ENCODE data around the gene KIF1A.

KIF1A gene

GRCh38 chr2:240806006-240806405, 14.0 kb downstream of the KIF1A start:
- in situ Hi-C loops (cut with HindIII; ENCODE audit: low sequenced_read_pairs) = no loop called here

- in situ Hi-C loops (cut with HindIII; ENCODE audit: low sequenced_read_pairs) = no loop called here
Observed at GRCh38 chr2:240803191-240803590, 16.8 kb downstream of the KIF1A start.

GRCh38 chr2:240799033-240799820, 20.8 kb downstream of the KIF1A start:
- in situ Hi-C loops (cut with HindIII; ENCODE audit: low sequenced_read_pairs) = no loop called here

- in situ Hi-C loops (cut with HindIII; ENCODE audit: low sequenced_read_pairs) = no loop called here
Observed at GRCh38 chr2:240798327-240798905, 21.6 kb downstream of the KIF1A start.

- in situ Hi-C loops (cut with HindIII; ENCODE audit: low sequenced_read_pairs) = no loop called here
Observed at GRCh38 chr2:240797914-240798313, 22.1 kb downstream of the KIF1A start.

DNA sequence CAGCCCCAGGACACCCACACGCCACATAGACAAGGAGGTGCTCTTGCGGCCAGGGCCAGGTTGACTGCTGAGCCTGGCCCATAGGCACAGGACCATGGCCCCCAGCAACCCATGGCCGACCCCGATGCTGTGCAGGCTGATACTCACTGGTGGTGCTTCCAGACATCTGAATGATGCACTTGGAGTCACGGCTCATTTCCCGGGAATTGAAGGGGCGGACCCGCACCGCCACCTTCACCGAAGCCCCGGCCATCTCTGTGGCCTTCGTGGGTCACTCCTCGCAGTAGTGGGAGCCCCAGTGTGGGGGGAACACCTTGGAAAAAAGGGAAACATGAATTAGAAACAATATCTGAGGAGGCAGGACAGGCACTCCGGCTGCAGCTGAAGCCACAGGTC, 22.5 kb downstream of the KIF1A start:
- in situ Hi-C loops (cut with HindIII; ENCODE audit: low sequenced_read_pairs) = no loop called here

DNA sequence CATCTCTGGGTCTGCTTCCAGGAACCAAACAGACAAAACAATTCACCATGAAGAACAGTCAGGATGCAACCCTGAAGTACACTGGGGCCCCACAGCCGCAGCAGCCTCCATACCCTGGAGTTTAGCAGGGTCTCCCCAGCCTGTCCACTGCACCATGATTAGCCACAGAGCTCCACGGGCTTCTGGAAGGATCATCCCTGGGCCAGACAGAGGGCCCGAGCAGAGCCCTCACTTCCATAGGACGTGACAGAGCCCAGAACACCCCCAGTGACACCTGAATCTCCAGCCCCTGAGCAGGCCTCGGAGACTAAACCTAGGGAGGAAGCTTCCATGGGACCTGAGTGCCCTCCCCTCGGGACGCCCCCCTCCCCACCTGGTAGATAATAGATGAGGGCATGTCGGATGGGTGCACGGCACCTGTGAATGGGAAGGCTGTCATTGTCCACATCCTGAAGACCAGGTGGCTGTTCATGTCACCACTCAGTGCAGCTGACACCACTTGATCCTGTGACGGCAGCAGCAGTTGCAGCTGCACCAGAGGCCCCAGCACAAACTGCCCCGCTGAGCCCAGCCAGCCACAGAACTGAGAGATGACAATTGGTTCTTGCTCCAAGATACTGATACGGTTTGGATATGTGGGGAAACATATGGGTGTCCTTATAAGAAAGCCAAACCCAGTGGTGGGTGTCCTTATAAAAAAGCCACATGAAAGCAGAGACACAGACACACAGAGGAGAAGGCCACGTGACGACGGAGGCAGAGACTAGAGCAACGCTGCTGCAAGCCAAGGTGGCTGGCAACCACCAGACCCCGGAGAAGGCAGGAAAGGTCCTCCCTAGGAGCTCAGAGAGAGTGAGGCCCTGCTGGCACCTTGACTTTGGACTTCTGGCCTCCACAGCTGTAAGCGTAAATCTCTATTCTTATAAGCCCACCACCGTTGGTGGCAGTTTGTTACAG, 23.2 kb downstream of the KIF1A start:
- in situ Hi-C loops (cut with HindIII; ENCODE audit: low sequenced_read_pairs) = no loop called here

DNA sequence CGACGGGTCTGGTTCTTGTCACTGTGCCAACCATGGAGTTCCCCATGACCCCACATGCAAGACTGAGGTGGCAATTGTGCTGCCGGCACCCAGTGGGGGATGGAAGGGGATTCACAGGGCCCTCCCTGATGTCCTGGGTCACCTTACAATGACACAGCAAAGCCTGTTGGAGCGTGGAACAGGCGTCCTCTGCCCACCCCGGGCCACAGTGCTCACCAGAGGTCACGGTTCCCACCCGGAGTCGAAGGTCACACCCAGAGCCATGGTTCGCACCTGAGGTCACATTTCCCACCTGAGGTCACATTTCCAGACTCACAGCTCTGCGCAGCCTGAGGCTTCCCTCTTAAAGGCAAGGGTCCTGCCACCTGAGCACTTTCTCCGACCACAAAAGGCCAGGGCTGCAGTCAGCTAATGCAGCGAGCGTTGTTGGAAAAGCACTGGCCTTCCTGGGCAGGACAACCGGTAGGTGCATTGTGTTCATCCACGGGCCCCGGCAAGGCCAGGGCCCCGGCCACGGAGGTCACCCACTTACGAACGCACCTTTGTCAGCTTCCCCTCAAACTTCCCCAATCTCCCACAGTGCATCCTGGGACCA, 24.0 kb downstream of the KIF1A start:
- in situ Hi-C loops (cut with HindIII; ENCODE audit: low sequenced_read_pairs) = no loop called here

- in situ Hi-C loops (cut with HindIII; ENCODE audit: low sequenced_read_pairs) = no loop called here
Observed at GRCh38 chr2:240795454-240795853, 24.6 kb downstream of the KIF1A start.

DNA sequence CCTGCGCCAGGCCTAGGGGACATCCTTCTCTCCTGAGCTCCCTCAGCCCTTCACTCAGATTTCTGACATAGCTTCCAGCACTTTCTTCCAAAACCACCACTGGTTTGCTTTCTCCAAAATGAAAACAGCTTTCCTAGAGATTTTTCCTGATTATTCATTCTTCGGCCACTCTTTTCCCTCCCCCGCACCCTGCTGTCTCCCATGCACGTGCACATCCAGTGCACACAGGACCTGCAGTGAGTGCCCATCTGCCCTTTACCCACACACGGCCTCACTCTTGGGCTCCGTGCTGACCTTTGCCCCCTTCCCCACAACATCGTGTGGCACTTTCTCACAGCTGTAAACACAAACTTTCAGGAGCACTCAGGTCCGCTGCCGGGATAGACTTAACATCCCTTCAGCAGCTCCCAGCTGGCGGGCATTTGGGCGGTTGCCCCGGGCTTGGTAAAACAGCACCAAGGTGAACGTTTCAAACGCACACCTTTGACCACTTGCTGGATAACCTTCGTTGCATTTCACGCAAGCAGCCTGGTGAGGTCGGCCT, 25.8 kb downstream of the KIF1A start:
- in situ Hi-C loops (cut with HindIII; ENCODE audit: low sequenced_read_pairs) = no loop called here

GRCh38 chr2:240793313-240794177, 26.5 kb downstream of the KIF1A start:
- in situ Hi-C loops (cut with HindIII; ENCODE audit: low sequenced_read_pairs) = no loop called here

GRCh38 chr2:240792629-240793312, 27.2 kb downstream of the KIF1A start:
- in situ Hi-C loops (cut with HindIII; ENCODE audit: low sequenced_read_pairs) = no loop called here

DNA sequence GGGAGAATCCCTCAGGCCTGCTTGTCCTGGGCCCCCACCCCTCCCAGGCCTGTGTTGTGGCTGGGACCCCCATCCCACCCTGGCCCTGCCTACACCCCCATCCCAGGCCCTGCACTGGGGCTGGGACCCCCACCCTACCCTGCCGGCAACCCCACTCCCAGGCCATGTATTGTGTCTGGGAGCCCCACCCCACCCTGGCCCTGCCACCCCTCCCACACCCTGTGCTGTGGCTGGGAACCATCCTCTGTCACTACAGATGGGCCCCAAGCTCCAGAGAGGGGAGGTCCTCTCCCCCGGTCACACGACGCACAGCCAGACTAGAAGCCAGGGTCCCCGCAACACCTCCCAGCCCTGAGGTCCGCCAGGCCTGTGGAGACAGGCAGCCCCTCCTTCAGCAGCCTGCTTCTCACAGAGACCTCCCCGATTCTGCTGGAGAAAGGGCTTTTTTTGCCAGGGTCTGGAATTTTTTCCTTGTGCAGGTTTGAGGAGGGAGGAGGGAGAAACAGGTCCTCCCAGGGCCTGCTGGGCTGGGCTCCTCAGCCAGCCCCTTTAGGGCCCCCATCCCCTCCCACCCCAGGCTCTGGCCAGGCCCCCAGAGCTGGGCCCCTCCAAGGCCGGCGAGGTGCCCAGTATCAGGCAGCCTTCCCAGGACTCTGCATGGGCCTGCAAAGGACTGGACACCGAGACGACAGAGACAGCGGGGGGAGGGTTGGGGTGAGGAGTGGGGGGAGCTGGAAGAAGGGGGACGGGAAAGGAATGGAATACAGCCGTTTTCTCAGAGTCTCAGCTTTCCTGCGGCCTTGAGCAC, 28.0 kb downstream of the KIF1A start:
- in situ Hi-C loops (cut with HindIII; ENCODE audit: low sequenced_read_pairs) = no loop called here

- in situ Hi-C loops (cut with HindIII; ENCODE audit: low sequenced_read_pairs) = no loop called here
Observed at GRCh38 chr2:240791221-240791800, 28.7 kb downstream of the KIF1A start.

DNA sequence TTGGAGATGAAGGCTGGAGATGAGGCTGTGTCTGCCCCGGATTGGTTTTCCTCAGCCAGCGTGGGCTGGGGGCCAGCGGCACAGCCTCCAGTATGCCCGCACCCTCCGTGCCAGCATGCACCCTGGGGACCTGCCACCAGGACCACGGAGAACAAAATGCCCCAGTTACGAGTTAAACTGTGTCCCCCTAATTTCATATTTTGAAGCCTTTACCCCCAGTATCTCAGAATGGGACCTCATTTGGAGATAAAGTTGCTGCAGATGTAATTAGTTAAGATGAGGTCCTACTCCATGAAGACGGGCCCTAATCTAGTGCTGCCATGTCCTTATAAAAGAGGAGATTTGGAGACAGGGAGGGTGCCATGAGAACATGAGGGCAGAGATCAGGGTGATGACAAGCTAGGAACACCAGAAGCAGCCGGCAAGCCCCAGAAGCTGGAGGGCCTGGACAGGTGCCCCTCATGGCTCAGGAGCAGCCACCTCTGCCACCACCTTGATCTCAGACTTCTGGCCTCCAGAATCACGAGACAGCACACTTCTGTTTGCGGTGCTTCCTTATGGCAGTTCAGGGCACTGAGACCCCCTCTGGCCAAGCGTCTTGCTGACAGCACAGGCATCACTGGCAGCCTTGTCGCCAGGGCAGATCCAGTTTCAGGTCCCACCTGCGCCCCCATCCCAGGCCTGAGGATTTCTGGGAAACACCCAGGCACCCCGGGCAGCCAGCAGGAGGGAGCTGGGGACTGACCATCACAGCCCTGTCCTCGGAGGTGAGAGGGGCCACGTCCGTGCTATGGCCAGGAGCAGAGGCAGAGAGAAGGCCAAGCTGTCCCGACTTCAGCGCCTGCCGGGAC, 29.4 kb downstream of the KIF1A start:
- in situ Hi-C loops (cut with HindIII; ENCODE audit: low sequenced_read_pairs) = no loop called here

DNA sequence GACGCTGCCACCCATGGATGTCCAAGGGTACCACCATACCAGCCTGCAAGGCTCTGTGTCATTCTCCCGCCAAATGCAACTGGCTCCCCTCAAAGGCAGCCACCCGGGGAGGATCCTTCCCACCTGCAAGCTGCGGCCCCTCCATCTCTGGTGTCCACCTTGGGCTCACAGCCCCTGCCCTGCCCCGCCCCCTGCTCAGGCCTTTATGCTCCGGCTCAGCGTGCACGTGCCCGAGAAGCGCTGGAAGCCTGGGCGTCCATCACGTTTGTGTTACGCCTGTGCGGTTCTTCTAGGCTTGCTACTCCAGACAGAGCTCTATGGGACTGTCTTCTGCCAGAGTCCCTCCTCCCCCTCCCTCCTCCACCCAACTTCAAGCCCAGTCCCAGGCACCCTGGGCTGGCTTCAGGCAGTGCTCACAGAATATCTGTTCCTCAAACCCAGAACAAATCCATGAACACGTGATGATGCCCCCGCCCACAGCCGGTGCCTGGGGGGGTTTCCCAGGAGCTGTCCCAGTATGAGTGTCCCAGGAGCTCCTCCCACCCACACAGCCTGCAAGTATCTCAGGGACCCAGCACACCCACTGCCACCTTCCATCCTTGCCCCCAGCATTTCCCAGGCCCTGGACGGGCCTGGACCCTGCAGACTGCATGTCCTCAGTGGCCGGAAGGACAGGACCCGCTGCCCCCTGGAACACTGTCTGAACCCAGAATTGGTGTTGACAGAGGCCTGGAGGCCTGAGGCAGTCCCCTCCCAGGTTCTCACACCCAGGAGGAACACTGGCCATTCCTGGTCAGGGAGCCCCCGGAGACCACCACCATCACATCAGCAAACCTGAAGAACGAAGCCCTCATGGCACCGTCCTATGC, 30.3 kb downstream of the KIF1A start:
- in situ Hi-C loops (cut with HindIII; ENCODE audit: low sequenced_read_pairs) = no loop called here

All from DLD1 (cell line).